ENCODE results near the gene B3GALT6.

The B3GALT6 gene

GRCh38 chr1:1215881-1216605 lies 16.0 kb upstream of the B3GALT6 start:
- DNase-seq (ENCODE audit: low read depth in 2 of 2), result no peak

- peak in 1 of 2 donors; percentile 29 for DNase-seq (ENCODE audit: low read depth in 2 of 2)
Observed at GRCh38 chr1:1216770-1217620, 15.0 kb upstream of the B3GALT6 start.

GRCh38 chr1:1217621-1218523 lies 14.2 kb upstream of the B3GALT6 start:
- DNase-seq (ENCODE audit: low read depth in 2 of 2), result peak in 1 of 2 donors; percentile 39

- DNase-seq (ENCODE audit: low read depth in 2 of 2), result no peak
Observed at GRCh38 chr1:1218524-1219200, 13.4 kb upstream of the B3GALT6 start.

- DNase-seq (ENCODE audit: low read depth in 2 of 2), result peak in 1 of 2 donors; percentile 34
Observed at GRCh38 chr1:1219341-1219740, 12.7 kb upstream of the B3GALT6 start.

- DNase-seq (ENCODE audit: low read depth in 2 of 2), result no peak
Observed at GRCh38 chr1:1220197-1220596, 11.8 kb upstream of the B3GALT6 start.

- DNase-seq (ENCODE audit: low read depth in 2 of 2), result no peak
Observed at GRCh38 chr1:1221887-1222574, 10.0 kb upstream of the B3GALT6 start.

GRCh38 chr1:1222575-1223225 lies 9.3 kb upstream of the B3GALT6 start:
- no peak for DNase-seq (ENCODE audit: low read depth in 2 of 2)

- DNase-seq (ENCODE audit: low read depth in 2 of 2), result no peak
Observed at GRCh38 chr1:1223321-1223720, 8.7 kb upstream of the B3GALT6 start.

GRCh38 chr1:1223891-1224290 lies 8.1 kb upstream of the B3GALT6 start:
- no peak for DNase-seq (ENCODE audit: low read depth in 2 of 2)

GRCh38 chr1:1225238-1225845 lies 6.7 kb upstream of the B3GALT6 start:
- no peak for DNase-seq (ENCODE audit: low read depth in 2 of 2)

GRCh38 chr1:1225913-1226312 lies 6.1 kb upstream of the B3GALT6 start:
- DNase-seq (ENCODE audit: low read depth in 2 of 2), result no peak

GRCh38 chr1:1226566-1227362 lies 5.3 kb upstream of the B3GALT6 start:
- DNase-seq (ENCODE audit: low read depth in 2 of 2), result no peak

GRCh38 chr1:1227386-1227785 lies 4.7 kb upstream of the B3GALT6 start:
- no peak for DNase-seq (ENCODE audit: low read depth in 2 of 2)

GRCh38 chr1:1228187-1228586 lies 3.9 kb upstream of the B3GALT6 start:
- no peak for DNase-seq (ENCODE audit: low read depth in 2 of 2)

- no peak for DNase-seq (ENCODE audit: low read depth in 2 of 2)
Observed at GRCh38 chr1:1228596-1229321, 3.3 kb upstream of the B3GALT6 start.

GRCh38 chr1:1229770-1230169 lies 2.3 kb upstream of the B3GALT6 start:
- no peak for DNase-seq (ENCODE audit: low read depth in 2 of 2)

- DNase-seq (ENCODE audit: low read depth in 2 of 2), result no peak
Observed at GRCh38 chr1:1230656-1231399, 1.2 kb upstream of the B3GALT6 start.
